ENCODE results near the gene RALA.

DNA sequence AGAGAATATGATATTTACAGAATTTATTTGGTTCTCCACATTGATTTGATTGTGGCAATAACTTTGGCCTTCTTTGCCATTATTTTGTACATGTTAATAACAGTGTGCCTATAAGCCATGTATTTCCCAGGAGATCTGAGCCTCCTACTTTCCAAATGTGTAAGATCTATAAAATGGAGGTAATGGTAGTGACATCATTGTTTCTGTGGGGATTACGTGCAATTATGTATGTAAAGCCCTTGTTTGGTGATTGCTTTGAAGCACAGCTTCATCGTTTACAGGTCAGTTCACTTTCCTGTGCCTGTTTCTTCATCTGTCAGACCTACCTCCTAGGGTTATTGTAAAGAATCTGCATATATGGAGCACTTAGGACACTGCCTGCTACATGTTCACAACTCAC, 39.8 kb upstream of the RALA start:
- TF ChIP-seq POLR2A (IDR thresholded peaks at IDR 0.05; ENCODE audit: borderline replicate concordance, extremely low read depth, insufficient read depth, insufficient read length) (no peak), POLR2AphosphoS5 (IDR thresholded peaks at IDR 0.05; ENCODE audit: low read depth, low read length) (no peak), EZH2 (IDR thresholded peaks at IDR 0.05) (no peak), ELF1 (IDR thresholded peaks at IDR 0.05; ENCODE audit: borderline replicate concordance, low read depth) (no peak), CTCF (IDR thresholded peaks at IDR 0.05 in 2 of 3, conservative IDR thresholded peaks at IDR 0.05 in 1 of 3; ENCODE audit: borderline replicate concordance in 1 of 3, insufficient read depth in 1 of 3, low read depth in 2 of 3, low read length in 2 of 3) (no peak)
